Stimulated activated memory B cell treated with anti-CD40 and anti-IgM and Interleukin-4, amounts not matched to agents 10 μg/mL and 1 μg/mL and 100 μg/mL, for 72 hours (primary cell): Measurements from ENCODE around the gene TMEM132C.

Source experiments
- ATAC-seq: fragments of 150-1000 bp; cut with Tn5 transposase; 2 replicates; pipeline ENCODE4 v1.10.0; 2021
- H3K27ac Mint-ChIP-seq: one replicate; pipeline ENCODE4 v1.8.0; 2022; ENCODE audit warnings: mild to moderate bottlenecking, mixed read lengths
- H3K27me3 Mint-ChIP-seq: one replicate; pipeline ENCODE4 v1.8.0; 2022; ENCODE audit warnings: mixed read lengths
- H3K36me3 Mint-ChIP-seq: one replicate; pipeline ENCODE4 v1.8.0; 2022; ENCODE audit warnings: mixed read lengths
- H3K4me1 Mint-ChIP-seq: one replicate; pipeline ENCODE4 v1.8.0; 2022; ENCODE audit warnings: mixed read lengths
- H3K4me3 Mint-ChIP-seq: one replicate; pipeline ENCODE4 v1.8.0; 2022; ENCODE audit warnings: mild to moderate bottlenecking, moderate library complexity, mixed read lengths
- H3K9me3 Mint-ChIP-seq: one replicate; pipeline ENCODE4 v1.8.0; 2022; ENCODE audit warnings: mixed read lengths

Gene TMEM132C

GRCh38 chr12:128554546-128555304 lies 287.8 kb downstream of the TMEM132C start:
- Mint-ChIP-seq H3K27me3 (peaks cover 9% of the 10 kb centered on the region), H3K4me1 (no peaks in the 10 kb centered on the region), H3K4me3 (no peak overlapping the region), H3K27ac (no peak overlapping the region), H3K36me3 (no peaks in the 10 kb centered on the region), H3K9me3 (peaks cover 3% of the 10 kb centered on the region)
- ATAC-seq = no peak

- Mint-ChIP-seq H3K4me3 (no peak overlapping the region), H3K27me3 (peaks cover 9% of the 10 kb centered on the region), H3K27ac (no peak overlapping the region), H3K36me3 (no peaks in the 10 kb centered on the region), H3K4me1 (no peaks in the 10 kb centered on the region), H3K9me3 (peaks cover 3% of the 10 kb centered on the region)
- no peak for ATAC-seq
These were observed 290.3 kb downstream of the TMEM132C start for GRCh38 chr12:128557231-128557630.

GRCh38 chr12:128564956-128565355 lies 298.0 kb downstream of the TMEM132C start:
- no peak for ATAC-seq
- Mint-ChIP-seq H3K27me3 (no peaks in the 10 kb centered on the region), H3K4me1 (no peaks in the 10 kb centered on the region), H3K9me3 (no peaks in the 10 kb centered on the region), H3K4me3 (no peak overlapping the region), H3K36me3 (no peaks in the 10 kb centered on the region), H3K27ac (no peak overlapping the region)

GRCh38 chr12:128567730-128568129 lies 300.8 kb downstream of the TMEM132C start:
- Mint-ChIP-seq H3K4me3 (no peak overlapping the region), H3K27ac (no peak overlapping the region), H3K9me3 (no peaks in the 10 kb centered on the region), H3K4me1 (no peaks in the 10 kb centered on the region), H3K27me3 (no peaks in the 10 kb centered on the region), H3K36me3 (no peaks in the 10 kb centered on the region)
- no peak for ATAC-seq

GRCh38 chr12:128570191-128571065 lies 303.5 kb downstream of the TMEM132C start:
- Mint-ChIP-seq H3K27me3 (no peaks in the 10 kb centered on the region), H3K4me3 (no peak overlapping the region), H3K27ac (no peak overlapping the region), H3K4me1 (no peaks in the 10 kb centered on the region), H3K36me3 (no peaks in the 10 kb centered on the region), H3K9me3 (peaks cover 5% of the 10 kb centered on the region)
- ATAC-seq = no peak

- no peaks in the 10 kb centered on the region for H3K27me3 Mint-ChIP-seq
- H3K27ac Mint-ChIP-seq = no peak overlapping the region
- H3K4me1 Mint-ChIP-seq = no peaks in the 10 kb centered on the region
- H3K4me3 Mint-ChIP-seq = no peak overlapping the region
- peaks cover 5% of the 10 kb centered on the region for H3K9me3 Mint-ChIP-seq
- H3K36me3 Mint-ChIP-seq = no peaks in the 10 kb centered on the region
- no peak for ATAC-seq
These were observed 305.2 kb downstream of the TMEM132C start for GRCh38 chr12:128571906-128572810.

GRCh38 chr12:128573907-128574306 lies 306.9 kb downstream of the TMEM132C start:
- Mint-ChIP-seq H3K27ac (no peak overlapping the region), H3K36me3 (no peaks in the 10 kb centered on the region), H3K4me3 (no peak overlapping the region), H3K27me3 (no peaks in the 10 kb centered on the region), H3K4me1 (no peaks in the 10 kb centered on the region), H3K9me3 (peaks cover 5% of the 10 kb centered on the region)
- ATAC-seq = no peak

GRCh38 chr12:128578045-128578444 lies 311.1 kb downstream of the TMEM132C start:
- Mint-ChIP-seq H3K36me3 (no peaks in the 10 kb centered on the region), H3K9me3 (peaks cover 14% of the 10 kb centered on the region), H3K4me1 (no peaks in the 10 kb centered on the region), H3K27ac (no peak overlapping the region), H3K27me3 (no peaks in the 10 kb centered on the region), H3K4me3 (no peak overlapping the region)
- ATAC-seq = no peak

GRCh38 chr12:128581321-128581761 lies 314.4 kb downstream of the TMEM132C start:
- Mint-ChIP-seq H3K27me3 (no peaks in the 10 kb centered on the region), H3K4me1 (no peaks in the 10 kb centered on the region), H3K9me3 (peaks cover 9% of the 10 kb centered on the region), H3K4me3 (no peak overlapping the region), H3K27ac (no peak overlapping the region), H3K36me3 (no peaks in the 10 kb centered on the region)
- no peak for ATAC-seq

GRCh38 chr12:128583453-128583852 lies 316.5 kb downstream of the TMEM132C start:
- Mint-ChIP-seq H3K9me3 (peaks cover 9% of the 10 kb centered on the region), H3K27me3 (no peaks in the 10 kb centered on the region), H3K27ac (no peak overlapping the region), H3K4me3 (no peak overlapping the region), H3K36me3 (no peaks in the 10 kb centered on the region), H3K4me1 (no peaks in the 10 kb centered on the region)
- ATAC-seq = no peak

- H3K27me3 Mint-ChIP-seq = no peaks in the 10 kb centered on the region
- no peak overlapping the region for H3K4me3 Mint-ChIP-seq
- no peak overlapping the region for H3K27ac Mint-ChIP-seq
- H3K4me1 Mint-ChIP-seq = no peaks in the 10 kb centered on the region
- no peak for ATAC-seq
- no peaks in the 10 kb centered on the region for H3K36me3 Mint-ChIP-seq
- H3K9me3 Mint-ChIP-seq = peaks cover 4% of the 10 kb centered on the region
These were observed 319.6 kb downstream of the TMEM132C start for GRCh38 chr12:128586451-128587029.

GRCh38 chr12:128587918-128588317 lies 320.9 kb downstream of the TMEM132C start:
- Mint-ChIP-seq H3K27me3 (no peaks in the 10 kb centered on the region), H3K4me3 (no peak overlapping the region), H3K27ac (no peak overlapping the region), H3K4me1 (no peaks in the 10 kb centered on the region), H3K9me3 (no peaks in the 10 kb centered on the region), H3K36me3 (no peaks in the 10 kb centered on the region)
- ATAC-seq = no peak

GRCh38 chr12:128592220-128592744 lies 325.3 kb downstream of the TMEM132C start:
- H3K9me3 Mint-ChIP-seq = no peaks in the 10 kb centered on the region
- no peaks in the 10 kb centered on the region for H3K36me3 Mint-ChIP-seq
- ATAC-seq = no peak
- H3K27me3 Mint-ChIP-seq = no peaks in the 10 kb centered on the region
- H3K27ac Mint-ChIP-seq = no peak overlapping the region
- H3K4me1 Mint-ChIP-seq = no peaks in the 10 kb centered on the region
- H3K4me3 Mint-ChIP-seq = no peak overlapping the region

- Mint-ChIP-seq H3K36me3 (no peaks in the 10 kb centered on the region), H3K9me3 (peaks cover 2% of the 10 kb centered on the region), H3K27ac (no peak overlapping the region), H3K4me1 (no peaks in the 10 kb centered on the region), H3K4me3 (no peak overlapping the region), H3K27me3 (no peaks in the 10 kb centered on the region)
- no peak for ATAC-seq
These were observed 327.6 kb downstream of the TMEM132C start for GRCh38 chr12:128594521-128594920.
